IMR-90 (cell line): ENCODE results near the gene ZFHX3. TPM values are rescaled to one million over a fixed set of nuclear protein-coding genes. Genes with fewer than 3 reads are reported as not detected.

ENCODE experiments used
- ATAC-seq: fragments of 200-7000 bp; cut with Tn5 transposase; 2 replicates; pipeline ENCODE4 v1.9.1; 2020; ENCODE audit warnings: low read depth, mild to moderate bottlenecking, moderate library complexity
- BruUV-seq: library from RNA; stranded (reverse); fragments of 400-500 nt; replicated peaks from 2 replicates; lab custom pipeline; 2021; lab: Mats Ljungman, UMichigan
- CTCF ChIA-PET: fragments of 300-600 bp; formaldehyde crosslinking; extraction: SDS; loops from one replicate; lab custom pipeline; 2021; ENCODE audit warnings: antibody characterized with exemption; lab: Yijun Ruan, JAX
- POLR2A ChIA-PET: fragments of 300-600 bp; sonication (Branson Sonifier 250); formaldehyde crosslinking; loops from one replicate; lab custom pipeline; 2022; ENCODE audit warnings: antibody characterized with exemption; ENCODE audit not compliant: unreplicated experiment; lab: Charles Lee
- DNase-seq: peaks from one replicate; pipeline ENCODE4 v3.0.0; 2013
- H2AFZ ChIP-seq: replicated peaks from 2 replicates; pipeline ENCODE3; 2013; ENCODE audit warnings: low read length, mild to moderate bottlenecking; ENCODE audit not compliant: poor library complexity
- H2AK5ac ChIP-seq: 2 replicates; pipeline ENCODE4 v1.6.1; 2013; ENCODE audit warnings: low read depth, low read length, inconsistent platforms
- H2AK9ac ChIP-seq: replicated peaks from 2 replicates; pipeline ENCODE3; 2013; ENCODE audit warnings: mild to moderate bottlenecking, low read depth, low read length, moderate library complexity; ENCODE audit not compliant: poor library complexity
- H2BK120ac ChIP-seq: 2 replicates; pipeline ENCODE4 v1.6.1; 2013; ENCODE audit warnings: low read depth, low read length, inconsistent platforms
- H2BK15ac ChIP-seq: 3 replicates; pipeline ENCODE4 v1.6.1; 2013; ENCODE audit warnings: low read depth, low read length, inconsistent platforms
- H2BK20ac ChIP-seq: 2 replicates; pipeline ENCODE4 v1.6.1; 2013; ENCODE audit warnings: low read depth, mild to moderate bottlenecking, inconsistent platforms, low read length, moderate library complexity
- H2BK5ac ChIP-seq: 2 replicates; pipeline ENCODE4 v1.6.1; 2013; ENCODE audit warnings: mild to moderate bottlenecking, low read depth, low read length, inconsistent platforms; ENCODE audit not compliant: poor library complexity, severe bottlenecking
- H3K14ac ChIP-seq: replicated peaks from 2 replicates; pipeline ENCODE4 v1.6.1; 2013; ENCODE audit warnings: low read depth, low read length, inconsistent platforms
- H3K18ac ChIP-seq: 2 replicates; pipeline ENCODE4 v1.6.1; 2013; ENCODE audit warnings: low read depth, low read length, control low read depth
- H3K23ac ChIP-seq: 2 replicates; pipeline ENCODE4 v1.6.1; 2013; ENCODE audit warnings: low read depth, low read length, inconsistent platforms
- H3K27ac ChIP-seq: 2 replicates; pipeline ENCODE4 v1.5.1; 2013; ENCODE audit warnings: mild to moderate bottlenecking, control low read depth, low read length; ENCODE audit not compliant: insufficient read depth
- H3K27me3 ChIP-seq: 2 replicates; pipeline ENCODE4 v1.6.1; 2013; ENCODE audit warnings: low read length; ENCODE audit not compliant: control insufficient read depth, insufficient read depth
- H3K36me3 ChIP-seq: 2 replicates; pipeline ENCODE4 v1.6.1; 2013; ENCODE audit warnings: low read length, mixed read lengths; ENCODE audit not compliant: control insufficient read depth, insufficient read depth
- H3K4ac ChIP-seq: 2 replicates; pipeline ENCODE4 v1.6.1; 2013; ENCODE audit warnings: low read depth, low read length, inconsistent platforms
- H3K4me1 ChIP-seq: 2 replicates; pipeline ENCODE4 v1.6.1; 2013; ENCODE audit warnings: low read length, mixed read lengths; ENCODE audit not compliant: control insufficient read depth, insufficient read depth
- H3K4me2 ChIP-seq: 2 replicates; pipeline ENCODE4 v1.6.1; 2013; ENCODE audit warnings: low read depth, mild to moderate bottlenecking, control low read depth, low read length, moderate library complexity
- H3K4me3 ChIP-seq: 2 replicates; pipeline ENCODE4 v1.5.1; 2013; ENCODE audit warnings: low read depth, mild to moderate bottlenecking, control low read depth, low read length, moderate library complexity; ENCODE audit not compliant: insufficient read depth
- H3K56ac ChIP-seq: 2 replicates; pipeline ENCODE4 v1.6.1; 2013; ENCODE audit warnings: low read length, inconsistent platforms; ENCODE audit not compliant: insufficient read depth; ENCODE audit errors: extremely low read depth
- H3K79me1 ChIP-seq, 2 experiments: 2 replicates each; pipeline ENCODE4 v1.6.1; 2013; ENCODE audit warnings: low read length in 2 of 2, inconsistent platforms in 1 of 2, low read depth in 1 of 2
- H3K9ac ChIP-seq: 2 replicates; pipeline ENCODE4 v1.6.1; 2013; ENCODE audit warnings: low read depth, low read length, control low read depth
- H3K9me1 ChIP-seq: 2 replicates; pipeline ENCODE4 v1.6.1; 2013; ENCODE audit warnings: low read length, inconsistent platforms; ENCODE audit not compliant: insufficient read depth
- H3K9me3 ChIP-seq: 2 replicates; pipeline ENCODE4 v1.6.1; 2013; ENCODE audit warnings: low read length; ENCODE audit not compliant: control insufficient read depth, insufficient read depth
- H4K20me1 ChIP-seq: 2 replicates; pipeline ENCODE4 v1.6.1; 2013; ENCODE audit warnings: low read length, inconsistent platforms; ENCODE audit not compliant: insufficient read depth
- H4K5ac ChIP-seq: 2 replicates; pipeline ENCODE4 v1.6.1; 2013; ENCODE audit warnings: mild to moderate bottlenecking, low read depth, low read length, control low read depth
- H4K8ac ChIP-seq, 2 experiments: 2 replicates each; pipeline ENCODE4 v1.6.1; 2013; ENCODE audit warnings: low read depth in 2 of 2, low read length in 2 of 2, control low read depth in 1 of 2, inconsistent platforms in 1 of 2
- H4K91ac ChIP-seq: 2 replicates; pipeline ENCODE4 v1.6.1; 2013; ENCODE audit warnings: low read depth, low read length, inconsistent platforms; ENCODE audit not compliant: insufficient read depth
- CTCF ChIP-seq: conservative IDR thresholded peaks from 2 replicates; pipeline ENCODE4 v1.5.1; 2012; ENCODE audit warnings: mild to moderate bottlenecking, low read depth, low read length, improper control_type of control experiment
- POLR2A ChIP-seq: IDR thresholded peaks from 2 replicates; pipeline ENCODE4 v1.6.1; 2012; ENCODE audit warnings: mild to moderate bottlenecking, low read depth, low read length
- WGBS, 2 experiments: methylation state at CpG; one replicate each; pipeline versions ENCODE4 v1.1.5 to v1.1.7; 2013; ENCODE audit warnings: missing lambda C conversion rate in 2 of 2; ENCODE audit not compliant: insufficient read length in 1 of 2; ENCODE audit errors: extremely low coverage in 2 of 2; 5-methylcytosine and 5-hydroxymethylcytosine counted together
- dilution Hi-C: fragments of 300-500 bp; cut with HindIII; formaldehyde crosslinking; loops from one replicate; pipeline ENCODE4 v1.14.3; 2018; ENCODE audit warnings: low sequenced_read_pairs; ENCODE audit not compliant: unreplicated experiment
- in situ Hi-C: fragments of 300-500 bp; cut with MboI; formaldehyde crosslinking; loops from 3 replicates; pipeline ENCODE4 v1.14.3; 2019; ENCODE audit warnings: low sequenced_read_pairs, inconsistent platforms, mixed read lengths
- intact Hi-C: fragments of 100-400 bp; cut with micrococcal nuclease; formaldehyde crosslinking; loops from 2 replicates; pipeline ENCODE4 v1.10.0; 2022
- polyA plus RNA-seq, 3 experiments: library from polyadenylated mRNA; depleted of rRNA; stranded (reverse); fragments of >200 nt; gene quantifications; 2 replicates each; pipeline ENCODE4 v1.2.3, GENCODE V29; 2012; ENCODE audit warnings: low replicate concordance in 1 of 3
- total RNA-seq: library from RNA; depleted of rRNA; stranded (reverse); fragments of >200 nt; gene quantifications from 2 replicates; pipeline ENCODE4 v1.2.3, GENCODE V29; 2012

Gene ZFHX3
- total and polyA plus RNA-seq, 2 of the 4 experiments (the other 2 are of a cell fraction): 1.4 to 1.7 TPM

GRCh38 chr16:72983728-72984350, 64.1 kb downstream of the ZFHX3 start:
- DNase-seq (no peak), ATAC-seq (no peak)
- Histone ChIP-seq H3K9me3 (no peaks in the 10 kb centered on the region), H4K91ac (no peak overlapping the region), H2AFZ (no peak overlapping the region), H3K18ac (no peak overlapping the region), H3K4me1 (peaks cover 12% of the 10 kb centered on the region), H4K20me1 (peaks cover 45% of the 10 kb centered on the region), H3K27me3 (no peaks in the 10 kb centered on the region), H2AK9ac (no peak overlapping the region), H2BK120ac (no peak overlapping the region), H2BK15ac (no peak overlapping the region), H3K9ac (no peak overlapping the region), H3K4me3 (no peak overlapping the region), H4K8ac (no peak overlapping the region), H2BK20ac (no peak overlapping the region), H3K14ac (no peak overlapping the region), H3K36me3 (no peaks in the 10 kb centered on the region), H3K4ac (no peak overlapping the region; the same call in 1 of the 2 replicates), H3K4me2 (no peak overlapping the region), H2BK5ac (no peak overlapping the region), H3K9me1 (peaks cover 27% of the 10 kb centered on the region), H2AK5ac (no peak overlapping the region), H3K79me1 (peaks cover 55 to 95% of the 10 kb centered on the region in 2 experiments), H3K56ac (no peak overlapping the region), H3K23ac (no peak overlapping the region), H3K27ac (no peak overlapping the region), H4K5ac (no peak overlapping the region)
- intact Hi-C loops (no loop called here), dilution Hi-C loops (no loop called here), in situ Hi-C loops (no loop called here)
- no TSS peak for BruUV-seq
- CTCF ChIA-PET: no interaction called here
- WGBS, 2 experiments: 100% methylated on average over 1 of the region's 2 CpGs; no CpG with 5 or more reads in 1 of the 2 experiments
- POLR2A ChIA-PET: no interaction called here
- no peak for TF ChIP-seq CTCF
- TF ChIP-seq POLR2A: no peak
